LoVo (cell line): ENCODE results near the gene LETM1.
"Not testable (repeated sequence)": the region's sequence is repeated elsewhere in the genome, so short reads cannot be mapped to it uniquely, and the experiment has no call there.

Source experiments
- DNase-seq: peaks from one replicate; pipeline ENCODE4 v3.0.0-alpha.2; 2016; ENCODE audit warnings: low spot score

The LETM1 gene

GRCh38 chr4:1851575-1852410 lies 4.2 kb downstream of the LETM1 start:
- DNase-seq: no peak

- DNase-seq: no peak
These were observed 4.8 kb downstream of the LETM1 start for GRCh38 chr4:1851160-1851559.

- DNase-seq: no peak
These were observed 5.7 kb downstream of the LETM1 start for GRCh38 chr4:1850276-1850675.

GRCh38 chr4:1846580-1846979 lies 9.4 kb downstream of the LETM1 start:
- no peak for DNase-seq

GRCh38 chr4:1844618-1845017 lies 11.3 kb downstream of the LETM1 start:
- DNase-seq: not testable (repeated sequence)

- DNase-seq: no peak
These were observed 12.1 kb downstream of the LETM1 start for GRCh38 chr4:1843852-1844251.

- no peak for DNase-seq
These were observed 12.9 kb downstream of the LETM1 start for GRCh38 chr4:1842993-1843448.

- DNase-seq: no peak
These were observed 13.5 kb downstream of the LETM1 start for GRCh38 chr4:1842339-1842895.

GRCh38 chr4:1841887-1842210 lies 14.1 kb downstream of the LETM1 start:
- DNase-seq: no peak

- DNase-seq: no peak
These were observed 14.6 kb downstream of the LETM1 start for GRCh38 chr4:1841201-1841886.

GRCh38 chr4:1839282-1839681 lies 16.7 kb downstream of the LETM1 start:
- no peak for DNase-seq

- no peak for DNase-seq
These were observed 18.9 kb downstream of the LETM1 start for GRCh38 chr4:1837069-1837468.

- DNase-seq: no peak
These were observed 19.3 kb downstream of the LETM1 start for GRCh38 chr4:1836650-1837049.

GRCh38 chr4:1835836-1836235 lies 20.1 kb downstream of the LETM1 start:
- DNase-seq: not testable (repeated sequence)

GRCh38 chr4:1834047-1834775 lies 21.7 kb downstream of the LETM1 start:
- no peak for DNase-seq

- DNase-seq: no peak
These were observed 22.5 kb downstream of the LETM1 start for GRCh38 chr4:1833307-1834046.

GRCh38 chr4:1832690-1833089 lies 23.3 kb downstream of the LETM1 start:
- DNase-seq: no peak

GRCh38 chr4:1831331-1831730 lies 24.6 kb downstream of the LETM1 start:
- DNase-seq: no peak

GRCh38 chr4:1830642-1831228 lies 25.2 kb downstream of the LETM1 start:
- DNase-seq: no peak

GRCh38 chr4:1830234-1830633 lies 25.7 kb downstream of the LETM1 start:
- DNase-seq: no peak

GRCh38 chr4:1826531-1827350 lies 29.2 kb downstream of the LETM1 start:
- no peak for DNase-seq
